Transverse colon (tissue), 4 donors: ENCODE data around the gene HIVEP1. TPM values are rescaled to one million over a fixed set of nuclear protein-coding genes. Genes with fewer than 3 reads are reported as not detected.
A peak's percentile ranks its signal among the peaks of the same experiment; 100 is the strongest.

ENCODE experiments used
- DNase-seq: peaks from one replicate; pipeline ENCODE4 v3.0.0-alpha.2; 2019
- H3K27ac ChIP-seq, 4 donors: fragments of 200-600 bp; sonication (generic); 2 replicates each; pipeline ENCODE4 v1.5.1; 2016 to 2018; ENCODE audit warnings: inconsistent platforms in 4 of 4
- H3K27me3 ChIP-seq: fragments of 200-600 bp; sonication (generic); 2 replicates; pipeline ENCODE4 v1.5.1; 2017; ENCODE audit warnings: inconsistent platforms
- H3K36me3 ChIP-seq, 4 donors: fragments of 200-600 bp; sonication (generic); 2 replicates each; pipeline ENCODE4 v1.5.1; 2017 to 2019; ENCODE audit warnings: inconsistent platforms in 4 of 4
- H3K4me1 ChIP-seq, 4 donors: fragments of 200-600 bp; sonication (generic); 2 replicates each; pipeline ENCODE4 v1.5.1; 2017 to 2020; ENCODE audit warnings: inconsistent platforms in 4 of 4
- H3K4me3 ChIP-seq, 4 donors: fragments of 200-600 bp; sonication (generic); 1 replicate in 1 of 4; 2 replicates in 3 of 4; pipeline versions ENCODE4 v1.5.1 to v1.6.1; 2017 to 2019; ENCODE audit warnings: inconsistent platforms in 4 of 4
- H3K9me3 ChIP-seq, 2 donors: fragments of 200-600 bp; sonication (generic); 2 replicates each; pipeline ENCODE4 v1.5.1; 2017 to 2019; ENCODE audit warnings: inconsistent platforms in 2 of 2
- EP300 ChIP-seq: sonication (generic); formaldehyde crosslinking; IDR thresholded peaks from one replicate; pipeline ENCODE4 v1.6.1; 2017; ENCODE audit warnings: antibody characterized with exemption, low read depth
- POLR2A ChIP-seq: fragments of 450-650 bp; IDR thresholded peaks from one replicate; pipeline ENCODE4 v1.6.1; 2016; ENCODE audit warnings: antibody characterized with exemption, mild to moderate bottlenecking, moderate library complexity
- POLR2AphosphoS5 ChIP-seq, 3 donors: sonication (generic); formaldehyde crosslinking; IDR thresholded peaks; one replicate each; pipeline ENCODE4 v1.6.1; 2016; ENCODE audit warnings: antibody characterized with exemption in 3 of 3
- WGBS, 2 donors: methylation state at CpG; one replicate each; pipeline ENCODE4 v1.1.5; 2018; ENCODE audit warnings: low coverage in 1 of 2; 5-methylcytosine and 5-hydroxymethylcytosine counted together
- in situ Hi-C, 4 donors: fragments of 200-750 bp; cut with MboI; loops; one replicate each; pipeline versions ENCODE4 v1.15.0 to v1.15.1; 2017; ENCODE audit warnings: low sequenced_read_pairs in 3 of 4, low pct_ligation_motif_present in 1 of 4, low pct_unique_long_range_greater_than_20kb in 1 of 4
- intact Hi-C: fragments of 100-400 bp; cut with DNase I; formaldehyde crosslinking; loops from one replicate; pipeline ENCODE4 v1.15.1; 2023; ENCODE audit warnings: low total_unique reads
- total RNA-seq, 4 donors: library from RNA; depleted of rRNA; stranded (reverse); fragments of >200 nt; gene quantifications; one replicate each; pipeline ENCODE4 v1.1.0, GENCODE V29; 2016
- TF ChIP-seq, protein P1 (sequence below), 5 experiments: fragments of 200-600 bp in 3 of 5; fragments of 450-650 bp in 2 of 5; sonication (generic) in 3 of 5; IDR thresholded peaks; 1 replicate in 2 of 5; 2 replicates in 3 of 5; pipeline ENCODE4 v1.5.1; 2016 to 2017; ENCODE audit warnings: antibody characterized with exemption in 5 of 5, inconsistent platforms in 3 of 5, mild to moderate bottlenecking in 2 of 5, moderate library complexity in 1 of 5

Gene HIVEP1
- total RNA-seq, 4 donors from 2014 or later: 18.9 to 90.9 (median 30.5) TPM

DNA sequence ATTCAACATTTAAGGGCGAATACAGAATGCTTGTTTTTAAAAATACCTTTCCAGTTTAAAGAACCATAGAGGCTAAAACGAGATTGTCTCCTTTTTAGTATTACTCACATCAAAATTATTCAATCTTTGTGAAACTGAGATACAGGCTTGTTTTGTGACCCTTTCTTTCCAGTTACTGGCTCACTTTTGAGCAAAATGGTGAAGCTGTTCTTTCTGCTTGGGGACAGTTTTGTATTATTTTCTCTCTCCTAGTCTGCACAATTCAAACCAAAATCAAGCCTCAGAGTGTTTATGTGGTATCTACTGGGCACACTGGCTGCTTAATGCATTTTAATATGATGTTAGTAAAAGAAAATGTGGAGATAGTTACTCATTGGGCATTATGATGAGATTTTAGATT lies 36.5 kb downstream of the HIVEP1 start:
- in situ Hi-C loops: no loop called here

DNA sequence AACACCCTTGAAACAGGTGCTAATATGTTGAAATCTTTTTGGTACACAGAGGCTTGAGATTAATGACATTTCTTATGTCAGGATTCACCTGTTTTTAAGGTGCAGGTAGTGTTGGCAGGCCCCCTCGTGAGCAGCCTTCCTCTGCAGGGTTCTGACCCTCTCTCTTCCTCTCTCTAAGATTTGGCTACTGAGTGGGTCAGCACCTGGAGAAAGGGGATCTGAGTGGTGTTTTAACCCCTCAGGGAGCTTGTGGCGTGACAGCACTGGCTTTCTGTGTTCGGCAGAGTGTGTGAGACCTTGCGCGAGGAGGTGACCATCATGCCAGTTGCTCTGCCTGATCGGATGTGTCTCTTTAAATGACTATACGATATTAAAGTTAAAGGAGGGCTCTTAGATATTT lies 37.1 kb downstream of the HIVEP1 start:
- intact Hi-C loops (no loop called here), in situ Hi-C loops (no loop called here)
- no peaks in the 10 kb centered on the region for H3K36me3 ChIP-seq
- H3K4me3 ChIP-seq: no peak overlapping the region
- 77 to 100% methylated on average over 5 to 7 of the region's 7 CpGs for WGBS, 2 donors
- H3K27ac ChIP-seq: peak overlapping the region in 1 of 4 donors; percentile 36
- no peaks in the 10 kb centered on the region for H3K9me3 ChIP-seq
- TF ChIP-seq, protein P1, sequence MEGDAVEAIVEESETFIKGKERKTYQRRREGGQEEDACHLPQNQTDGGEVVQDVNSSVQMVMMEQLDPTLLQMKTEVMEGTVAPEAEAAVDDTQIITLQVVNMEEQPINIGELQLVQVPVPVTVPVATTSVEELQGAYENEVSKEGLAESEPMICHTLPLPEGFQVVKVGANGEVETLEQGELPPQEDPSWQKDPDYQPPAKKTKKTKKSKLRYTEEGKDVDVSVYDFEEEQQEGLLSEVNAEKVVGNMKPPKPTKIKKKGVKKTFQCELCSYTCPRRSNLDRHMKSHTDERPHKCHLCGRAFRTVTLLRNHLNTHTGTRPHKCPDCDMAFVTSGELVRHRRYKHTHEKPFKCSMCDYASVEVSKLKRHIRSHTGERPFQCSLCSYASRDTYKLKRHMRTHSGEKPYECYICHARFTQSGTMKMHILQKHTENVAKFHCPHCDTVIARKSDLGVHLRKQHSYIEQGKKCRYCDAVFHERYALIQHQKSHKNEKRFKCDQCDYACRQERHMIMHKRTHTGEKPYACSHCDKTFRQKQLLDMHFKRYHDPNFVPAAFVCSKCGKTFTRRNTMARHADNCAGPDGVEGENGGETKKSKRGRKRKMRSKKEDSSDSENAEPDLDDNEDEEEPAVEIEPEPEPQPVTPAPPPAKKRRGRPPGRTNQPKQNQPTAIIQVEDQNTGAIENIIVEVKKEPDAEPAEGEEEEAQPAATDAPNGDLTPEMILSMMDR (IDR thresholded peaks at IDR 0.05): no peak
- TF ChIP-seq EP300: no peak
- no peak for TF ChIP-seq POLR2A
- TF ChIP-seq POLR2AphosphoS5 (IDR thresholded peaks at IDR 0.05): no peak
- no peak for DNase-seq
- H3K4me1 ChIP-seq: peaks cover 0 to 21% (median 8%) of the 10 kb centered on the region in 4 donors
- H3K27me3 ChIP-seq: no peaks in the 10 kb centered on the region

More for the DNA sequence above, 36.5 kb downstream of the HIVEP1 start:
- TF ChIP-seq EP300: no peak
- TF ChIP-seq POLR2A: no peak
- TF ChIP-seq POLR2AphosphoS5 (IDR thresholded peaks at IDR 0.05): no peak
- TF ChIP-seq, protein P1 (IDR thresholded peaks at IDR 0.05): no peak
- Histone ChIP-seq H3K4me3 (no peak overlapping the region), H3K27me3 (no peaks in the 10 kb centered on the region), H3K36me3 (no peaks in the 10 kb centered on the region), H3K4me1 (peaks cover 0 to 21% (median 8%) of the 10 kb centered on the region in 4 donors), H3K9me3 (no peaks in the 10 kb centered on the region), H3K27ac (peak overlapping the region in 1 of 4 donors; percentile 36)
- WGBS, 2 donors: 70 to 72% methylated on average over 2 of the region's 2 CpGs
- intact Hi-C loops: no loop called here
- no peak for DNase-seq

DNA sequence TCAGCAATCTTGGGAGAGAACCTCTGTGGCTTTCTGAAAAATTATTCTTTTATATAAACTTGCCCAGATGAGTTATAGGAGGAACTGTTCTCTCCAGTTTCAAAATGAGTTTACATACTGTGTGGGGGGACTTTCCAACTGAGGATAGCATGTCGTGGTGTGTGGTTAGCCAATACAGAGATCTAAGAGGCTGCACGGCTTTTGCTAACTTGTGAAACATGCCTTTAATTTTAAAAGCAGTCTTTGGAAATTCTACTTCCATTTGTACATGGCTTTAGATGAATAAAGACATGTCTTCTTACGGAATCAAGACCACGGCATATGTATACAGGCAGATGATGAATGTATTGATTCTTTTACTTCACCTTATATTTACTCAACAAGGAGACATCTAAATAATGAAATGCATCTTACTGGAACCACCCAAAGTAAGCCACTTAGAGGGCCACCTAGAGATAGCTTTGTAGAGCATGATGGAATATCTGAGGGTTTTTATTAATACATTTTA lies 39.8 kb downstream of the HIVEP1 start:
- DNase-seq: peak; percentile 40
- Histone ChIP-seq H3K36me3 (no peaks in the 10 kb centered on the region), H3K27me3 (no peaks in the 10 kb centered on the region), H3K27ac (peak overlapping the region in 3 of 4 donors; percentile 2 to 27 (median 21)), H3K9me3 (no peaks in the 10 kb centered on the region), H3K4me1 (peaks cover 0 to 16% (median 0%) of the 10 kb centered on the region in 4 donors), H3K4me3 (no peak overlapping the region)
- intact Hi-C loops (no loop called here), in situ Hi-C loops (no loop called here)
- 48 to 74% methylated on average over 4 of the region's 4 CpGs for WGBS, 2 donors
- no peak for TF ChIP-seq POLR2AphosphoS5 (IDR thresholded peaks at IDR 0.05)
- TF ChIP-seq, protein P1 (IDR thresholded peaks at IDR 0.05): no peak
- no peak for TF ChIP-seq EP300
- TF ChIP-seq POLR2A: no peak

DNA sequence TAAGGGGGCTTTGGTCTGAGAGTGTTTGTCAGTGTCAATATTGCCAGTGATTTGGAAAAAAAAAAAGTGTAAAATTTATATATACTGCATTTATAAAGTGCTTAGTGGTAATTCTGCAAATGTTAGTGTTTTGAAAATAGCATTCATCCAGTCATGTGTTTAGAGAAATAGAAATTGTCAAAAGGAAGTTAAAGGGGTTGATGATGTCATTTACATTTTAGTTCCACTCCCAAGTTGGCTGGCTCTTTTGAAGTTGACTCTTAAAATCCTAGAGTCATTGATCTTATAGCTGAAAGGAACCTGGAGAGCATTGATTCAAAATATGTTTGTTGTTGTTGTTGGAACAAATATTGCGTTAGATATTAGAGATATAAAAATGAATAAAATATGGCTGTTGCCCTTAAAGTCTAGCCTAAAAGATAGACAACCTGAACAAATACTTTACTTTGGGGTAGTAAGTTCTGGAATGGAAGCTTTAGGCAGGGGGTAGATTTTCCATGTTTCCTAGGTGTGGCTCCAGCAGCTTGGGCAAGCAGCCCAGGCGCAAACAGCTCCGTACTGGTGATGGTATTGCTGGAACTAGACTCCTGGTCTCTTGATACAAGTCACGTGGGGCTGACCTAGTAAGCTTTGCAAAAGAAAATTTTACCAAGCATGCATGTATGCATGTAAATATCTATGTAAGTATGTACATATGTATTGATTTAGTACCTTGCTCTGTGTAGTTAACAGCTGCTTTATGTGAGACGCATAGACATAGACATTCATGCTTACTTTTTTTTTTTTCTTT lies 46.3 kb downstream of the HIVEP1 start:
- DNase-seq: no peak
- Histone ChIP-seq H3K27ac (no peak overlapping the region), H3K36me3 (no peaks in the 10 kb centered on the region), H3K4me3 (no peak overlapping the region), H3K9me3 (no peaks in the 10 kb centered on the region), H3K4me1 (peaks cover 0 to 14% (median 4%) of the 10 kb centered on the region in 4 donors), H3K27me3 (no peaks in the 10 kb centered on the region)
- in situ Hi-C loops (no loop called here), intact Hi-C loops (no loop called here)
- 74 to 85% methylated on average over 3 to 5 of the region's 5 CpGs for WGBS, 2 donors
- TF ChIP-seq POLR2A (no peak), EP300 (no peak), POLR2AphosphoS5 (IDR thresholded peaks at IDR 0.05) (no peak)
- TF ChIP-seq, protein P1 (IDR thresholded peaks at IDR 0.05): no peak
